GM21619 (cell line): ENCODE results near the gene PSMD8.
"Not testable (repeated sequence)": the region's sequence is repeated elsewhere in the genome, so short reads cannot be mapped to it uniquely, and the experiment has no call there.

Experiments
- ATAC-seq: cut with Tn5 transposase; IDR thresholded peaks from one replicate; pipeline ENCODE4 v1.9.1; 2021; ENCODE audit not compliant: unreplicated experiment

The PSMD8 gene

DNA sequence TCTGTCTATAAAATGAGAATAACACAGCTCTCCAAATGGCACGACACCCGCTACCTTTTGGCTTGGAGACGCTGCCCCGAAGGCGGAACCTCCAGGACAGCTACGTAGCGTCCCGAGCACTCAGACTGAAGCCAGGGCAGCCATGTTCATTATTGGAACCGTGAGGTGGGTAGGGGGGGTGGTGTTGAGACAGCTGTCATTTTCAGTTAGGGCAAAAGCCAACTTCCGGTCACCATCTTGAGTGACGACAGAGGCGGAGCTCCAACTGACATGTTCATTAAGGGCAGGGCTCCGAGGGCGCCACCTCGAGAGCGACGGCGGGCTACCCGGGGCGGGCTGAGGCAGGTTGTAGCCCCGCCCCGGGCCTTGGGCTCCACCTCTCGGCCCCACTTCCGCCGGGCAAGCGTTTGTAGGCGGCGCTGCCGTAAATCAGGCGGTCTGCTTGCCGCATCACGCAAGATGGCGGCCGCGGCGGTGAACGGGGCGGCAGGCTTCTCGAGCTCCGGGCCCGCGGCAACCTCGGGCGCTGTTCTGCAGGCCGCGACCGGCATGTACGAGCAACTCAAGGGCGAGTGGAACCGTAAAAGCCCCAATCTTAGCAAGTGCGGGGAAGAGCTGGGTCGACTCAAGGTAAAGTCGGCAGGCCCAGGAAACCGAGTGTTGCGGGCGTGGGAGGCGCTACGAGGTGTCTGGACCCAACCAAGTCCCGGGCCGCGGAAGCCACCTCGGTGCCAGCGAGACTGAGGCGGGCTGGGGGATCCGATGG lies at the start of gene PSMD8:
TSS of gene PSMD8 (plus strand) at position 240 of the 766 bp plus-strand sequence. CDS start at position 271, 31 bp downstream.
- ATAC-seq, result peak; percentile 89

DNA sequence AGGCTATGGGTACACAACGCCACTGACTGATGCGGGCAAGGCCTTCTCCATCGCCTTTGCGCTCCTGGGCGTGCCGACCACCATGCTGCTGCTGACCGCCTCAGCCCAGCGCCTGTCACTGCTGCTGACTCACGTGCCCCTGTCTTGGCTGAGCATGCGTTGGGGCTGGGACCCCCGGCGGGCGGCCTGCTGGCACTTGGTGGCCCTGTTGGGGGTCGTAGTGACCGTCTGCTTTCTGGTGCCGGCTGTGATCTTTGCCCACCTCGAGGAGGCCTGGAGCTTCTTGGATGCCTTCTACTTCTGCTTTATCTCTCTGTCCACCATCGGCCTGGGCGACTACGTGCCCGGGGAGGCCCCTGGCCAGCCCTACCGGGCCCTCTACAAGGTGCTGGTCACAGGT lies 47.8 kb upstream of the PSMD8 start:
- ATAC-seq, result no peak

DNA sequence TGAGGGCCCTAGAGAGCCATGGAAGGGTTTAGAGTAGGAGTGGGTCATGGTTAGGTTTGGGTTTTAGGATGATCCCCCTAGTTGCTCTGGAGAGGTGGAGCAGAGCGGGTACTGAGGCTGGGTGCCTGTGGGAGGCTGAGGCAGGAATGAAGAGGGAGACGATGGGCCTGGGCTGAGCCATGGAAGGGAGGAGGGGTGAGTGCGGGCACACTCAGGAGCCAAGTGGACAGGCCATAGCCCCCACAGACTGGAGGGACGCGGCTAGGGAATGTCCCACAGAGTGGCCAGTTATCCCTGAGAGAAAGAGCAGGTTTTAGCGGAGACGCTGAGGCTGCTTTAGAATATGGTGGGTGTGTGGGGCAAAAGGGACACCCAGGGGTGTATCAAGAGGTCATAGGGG lies 44.7 kb upstream of the PSMD8 start:
- ATAC-seq, result no peak

DNA sequence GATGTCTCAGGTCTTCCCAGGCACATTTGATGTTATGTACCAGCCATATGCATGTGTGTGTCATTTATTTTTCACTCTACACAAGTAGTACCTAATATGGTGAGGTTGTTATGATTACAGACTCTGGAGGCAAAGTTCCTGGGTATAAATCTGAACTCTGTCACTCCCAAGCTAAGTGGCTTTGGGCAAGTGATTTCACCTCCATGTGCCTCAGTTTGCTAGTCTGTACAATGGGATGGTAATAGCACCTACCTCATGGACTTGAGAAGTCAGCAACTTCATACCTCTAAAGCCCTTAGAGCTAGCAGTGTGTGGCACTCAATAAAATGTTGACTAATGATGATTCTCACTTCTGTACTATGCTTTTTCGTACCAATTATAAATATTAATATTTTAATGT lies 42.6 kb upstream of the PSMD8 start:
- no peak for ATAC-seq

DNA sequence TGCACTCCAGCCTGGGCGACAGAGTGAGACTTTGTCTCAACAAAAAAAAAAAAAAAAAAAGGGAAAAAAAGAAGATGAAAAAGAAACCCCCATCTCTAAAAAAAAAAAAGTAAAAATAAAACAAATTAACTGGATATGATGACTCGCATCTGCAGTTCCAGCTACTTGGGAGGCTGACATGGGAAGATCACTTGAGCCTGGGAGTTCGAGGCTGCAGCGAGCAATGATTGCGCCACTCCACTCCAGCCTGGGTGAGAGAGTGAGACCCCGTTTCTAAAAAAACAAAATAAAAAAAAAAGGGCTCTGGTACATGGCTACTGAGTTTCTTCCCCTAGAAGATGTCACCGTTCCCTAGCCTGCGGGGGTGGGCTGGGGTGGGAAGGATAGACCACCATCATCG lies 41.1 kb upstream of the PSMD8 start:
- no peak for ATAC-seq

DNA sequence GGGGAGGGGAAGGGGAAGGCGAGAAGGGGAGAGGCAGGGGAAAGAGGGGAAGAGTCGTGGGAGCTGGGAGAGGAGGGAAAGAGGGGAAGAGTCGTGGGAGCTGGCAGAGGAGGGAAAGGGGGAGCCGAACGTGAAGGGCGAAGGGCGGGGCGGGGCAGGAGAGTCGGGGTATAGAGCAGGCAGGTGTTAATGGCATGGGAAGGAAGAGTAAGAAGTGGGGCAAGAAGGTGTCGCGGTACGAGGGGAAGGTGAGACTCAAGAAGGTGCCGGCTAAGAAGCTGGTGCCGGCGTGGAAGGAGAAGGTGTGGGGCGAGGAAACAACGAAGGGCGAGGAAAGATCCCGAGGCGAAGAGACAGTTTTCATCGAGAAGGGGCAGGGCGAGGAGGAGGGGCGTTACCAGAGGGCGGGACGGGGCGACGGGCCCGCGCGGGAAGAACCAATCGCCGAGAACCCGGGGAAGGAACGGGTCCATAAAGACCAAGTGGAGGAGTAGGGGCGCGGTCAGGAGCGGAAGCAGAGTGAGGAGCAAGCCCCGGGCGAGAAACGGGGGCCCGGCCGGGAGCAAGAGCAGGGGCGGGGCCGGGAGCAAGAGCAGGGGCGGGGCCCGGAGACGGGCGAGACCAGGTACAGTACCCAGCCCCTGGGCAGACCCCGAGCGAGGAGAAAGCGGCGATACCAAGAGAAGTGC lies 38.3 kb upstream of the PSMD8 start:
- ATAC-seq, result peak; percentile 63

DNA sequence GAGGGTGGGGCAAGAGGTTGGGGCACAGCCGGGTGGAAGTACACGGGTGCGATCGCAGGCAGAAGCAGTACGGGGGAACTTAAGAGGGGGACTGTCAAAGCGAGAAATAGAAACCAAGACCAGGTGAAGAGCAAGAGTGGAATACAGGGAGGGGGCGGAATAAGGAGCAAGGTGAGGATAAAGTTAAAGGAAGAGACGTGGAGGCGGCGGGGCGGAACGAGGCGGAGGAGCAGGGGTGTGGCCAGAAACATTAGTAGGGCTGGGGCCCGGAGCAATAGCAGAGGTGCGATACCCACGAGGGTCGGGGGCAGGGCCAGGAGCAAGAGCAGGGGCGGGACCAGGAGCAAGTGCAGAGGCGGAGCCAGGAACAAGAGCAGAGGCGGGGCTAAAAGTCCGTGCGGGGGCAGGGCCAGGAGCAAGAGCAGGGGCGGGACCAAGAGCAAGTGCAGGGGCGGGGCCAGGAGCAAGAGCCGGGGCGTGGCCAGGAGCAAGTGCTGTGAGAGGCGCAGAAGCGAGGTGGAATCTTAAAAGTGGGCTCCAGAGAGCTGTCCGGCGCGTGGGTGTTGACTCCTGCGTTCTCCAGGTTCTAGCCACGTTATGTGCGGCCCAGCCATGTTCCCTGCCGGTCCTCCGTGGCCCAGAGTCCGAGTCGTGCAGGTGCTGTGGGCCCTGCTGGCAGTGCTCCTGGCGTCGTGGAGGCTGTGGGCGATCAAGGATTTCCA lies 37.6 kb upstream of the PSMD8 start:
- peak; percentile 32 for ATAC-seq

DNA sequence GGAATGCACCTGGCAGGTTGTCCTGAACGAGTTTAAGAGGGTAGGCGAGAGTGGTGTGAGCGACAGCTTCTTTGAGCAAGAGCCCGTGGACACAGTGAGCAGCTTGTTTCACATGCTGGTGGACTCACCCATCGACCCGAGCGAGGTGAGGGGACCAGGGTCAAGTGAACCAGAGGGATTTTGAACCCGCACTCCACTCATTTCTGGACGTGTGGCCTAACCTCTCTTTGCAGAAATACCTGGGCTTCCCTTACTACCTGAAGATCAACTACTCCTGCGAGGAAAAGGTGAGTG lies 37.1 kb upstream of the PSMD8 start:
- ATAC-seq, result no peak

DNA sequence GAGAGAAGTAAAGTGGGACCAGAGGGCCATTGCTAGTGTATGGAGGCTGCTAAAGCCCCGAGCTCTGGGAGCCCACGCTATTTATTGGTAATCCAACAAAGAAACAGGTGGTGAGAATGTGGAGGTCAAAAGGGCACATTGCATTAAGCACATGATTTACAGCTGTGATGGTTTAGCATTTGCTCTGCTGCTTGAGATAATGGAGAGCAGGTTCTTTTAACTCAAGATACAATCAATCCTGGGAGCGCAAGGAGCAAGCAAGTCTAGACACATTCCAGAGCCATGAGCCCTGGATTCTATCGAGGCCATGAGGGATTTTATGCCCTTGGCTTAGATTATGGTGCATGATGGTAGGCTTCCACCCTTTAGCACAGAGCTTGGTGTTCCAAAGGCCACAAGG lies 35.4 kb upstream of the PSMD8 start:
- ATAC-seq, result not testable (repeated sequence)

DNA sequence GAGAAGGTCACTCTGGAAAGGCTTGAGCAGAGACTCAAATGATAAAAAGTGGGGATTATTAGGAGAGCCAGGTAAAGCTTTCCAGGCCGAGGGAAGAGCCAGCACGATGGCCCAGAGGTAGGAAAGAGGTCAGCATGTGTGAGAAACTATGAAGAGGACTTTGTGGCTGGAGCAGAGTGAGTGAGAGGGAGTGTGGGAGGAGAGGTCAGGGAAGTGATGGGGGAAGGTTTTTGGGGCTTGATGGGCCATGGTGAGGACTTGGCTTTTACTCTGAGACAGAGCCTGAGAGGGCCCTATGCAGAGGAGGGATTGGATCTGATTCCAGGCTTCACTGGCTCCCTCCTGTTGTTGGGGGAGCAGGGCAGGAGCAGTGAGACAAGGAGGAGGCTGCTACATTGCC lies 33.4 kb upstream of the PSMD8 start:
- ATAC-seq, result no peak

DNA sequence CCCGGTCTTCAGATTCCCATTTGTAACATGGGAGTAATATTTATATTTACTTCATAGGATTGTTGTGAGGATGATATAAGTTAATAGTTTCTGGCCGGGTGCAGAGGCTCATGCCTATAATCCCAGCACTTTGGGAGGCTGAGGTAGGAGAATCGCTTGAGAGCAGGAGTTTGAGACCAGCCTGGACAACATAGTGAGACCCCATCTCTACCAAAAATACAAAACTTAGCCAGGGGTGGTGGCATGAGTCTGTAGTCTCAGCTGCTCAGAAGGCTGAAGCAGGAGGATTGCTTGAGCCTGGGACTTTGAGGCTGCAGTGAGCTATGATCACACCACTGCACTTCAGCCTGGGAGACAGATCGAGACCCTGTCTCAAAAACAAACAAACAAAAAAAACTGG lies 27.5 kb upstream of the PSMD8 start:
- no peak for ATAC-seq

DNA sequence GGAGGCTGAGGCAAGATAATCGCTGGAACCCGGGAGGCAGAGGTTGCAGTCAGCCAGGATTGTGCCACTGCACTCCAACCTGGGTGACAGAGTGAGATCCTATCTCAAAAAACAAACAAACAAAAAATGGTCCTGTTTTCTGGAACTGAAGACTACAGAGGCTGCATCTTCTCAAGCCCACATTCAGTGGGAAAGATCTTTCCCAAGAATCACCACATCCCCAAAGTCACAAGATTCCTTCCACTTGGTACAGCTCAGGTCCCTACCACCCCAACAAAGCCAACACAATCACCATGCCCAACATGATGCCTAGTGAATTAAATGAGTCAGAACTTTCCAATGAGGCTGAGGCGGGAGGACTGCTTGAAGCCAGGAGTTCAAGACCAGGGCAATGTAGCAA lies 23.5 kb upstream of the PSMD8 start:
- no peak for ATAC-seq

DNA sequence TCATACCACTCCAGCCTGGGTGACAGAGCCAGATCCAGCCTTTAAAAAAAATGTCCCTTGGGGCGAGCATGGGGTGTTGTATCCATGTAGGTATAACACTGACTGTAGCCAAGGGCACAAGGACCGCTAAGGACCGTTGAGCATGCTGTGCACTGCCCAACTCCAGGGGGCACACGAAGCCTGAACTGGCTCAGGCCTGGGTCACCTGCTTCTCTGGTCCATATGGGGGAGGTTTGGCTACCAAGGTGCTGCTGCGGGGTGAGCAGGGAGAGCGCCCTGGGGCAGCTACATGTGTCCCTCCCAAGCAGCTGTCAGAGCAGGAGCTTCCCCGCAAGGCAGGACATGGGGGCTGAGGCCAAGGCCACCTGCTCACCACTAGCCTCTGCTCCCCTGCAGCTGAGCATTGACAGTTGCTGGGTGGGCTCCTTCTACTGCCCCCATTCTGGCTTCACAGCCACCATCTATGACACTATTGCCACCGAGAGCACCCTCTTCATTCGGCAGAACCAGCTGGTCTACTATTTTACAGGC lies 22.4 kb upstream of the PSMD8 start:
- no peak for ATAC-seq

DNA sequence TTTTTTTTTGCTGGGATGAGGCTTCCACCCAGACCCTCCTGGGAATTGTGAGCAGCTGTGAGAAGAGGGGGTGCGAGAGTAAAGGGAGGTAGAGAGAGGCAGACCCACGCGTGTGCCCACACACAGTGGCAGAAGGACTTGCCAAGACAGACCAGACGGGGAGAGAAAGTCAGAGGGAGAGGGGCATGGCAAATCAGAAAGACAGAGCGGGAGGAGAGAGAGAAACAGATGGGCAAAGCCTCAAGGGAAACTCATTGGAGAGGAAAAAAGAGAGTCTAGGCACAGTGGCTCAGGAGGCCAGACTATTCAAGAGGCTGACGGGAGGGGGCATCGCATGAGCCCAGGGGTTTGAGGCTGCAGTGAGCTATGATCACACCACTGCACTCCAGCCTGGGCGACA lies 21.8 kb upstream of the PSMD8 start:
- ATAC-seq, result no peak

DNA sequence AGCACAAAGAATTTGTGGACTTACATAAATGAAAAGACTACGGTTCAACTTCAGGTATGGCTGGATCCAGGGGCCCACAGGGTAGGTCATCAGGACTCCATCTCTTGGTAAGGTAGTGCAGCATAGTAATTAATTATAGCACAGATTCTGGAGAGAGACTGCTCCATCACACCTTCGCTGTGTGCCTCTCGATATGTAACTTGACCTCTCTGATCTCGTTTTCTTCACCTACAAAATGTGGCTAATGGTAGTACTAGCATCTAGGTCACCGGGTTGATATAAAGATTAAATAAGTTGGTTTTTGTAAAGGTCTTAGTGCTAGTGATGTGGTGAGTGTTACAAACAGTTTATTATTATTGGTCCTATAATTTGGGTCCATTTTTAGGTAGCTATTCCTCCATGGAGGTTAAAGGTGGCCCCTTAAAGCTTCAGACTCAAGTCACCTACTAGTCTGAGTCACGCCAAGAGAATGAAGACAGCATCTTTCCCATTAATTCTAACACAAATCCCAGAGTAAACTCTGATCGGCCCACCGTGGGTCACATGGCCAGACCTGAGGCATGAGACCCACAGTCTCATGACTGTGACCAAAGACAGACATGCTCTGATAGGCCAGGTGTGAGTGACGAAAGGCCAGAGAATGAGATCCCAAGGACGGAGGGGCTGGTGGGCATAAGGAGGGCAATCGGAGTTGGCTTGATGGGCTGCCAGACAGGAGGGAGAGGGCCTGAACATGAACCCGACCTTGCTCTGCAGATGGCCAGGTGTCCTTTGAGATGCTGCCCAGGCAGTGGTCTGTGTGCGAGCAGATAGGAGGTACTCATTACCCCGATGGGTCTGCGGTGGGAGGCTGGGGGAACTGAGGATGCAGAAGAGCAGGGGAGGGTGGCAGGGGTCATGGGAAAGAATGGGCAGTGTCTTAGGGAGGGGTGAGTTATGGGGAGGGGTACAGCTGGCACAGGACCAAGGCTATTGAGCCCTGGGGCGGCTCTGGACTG lies 18.3 kb upstream of the PSMD8 start:
- ATAC-seq, result no peak

DNA sequence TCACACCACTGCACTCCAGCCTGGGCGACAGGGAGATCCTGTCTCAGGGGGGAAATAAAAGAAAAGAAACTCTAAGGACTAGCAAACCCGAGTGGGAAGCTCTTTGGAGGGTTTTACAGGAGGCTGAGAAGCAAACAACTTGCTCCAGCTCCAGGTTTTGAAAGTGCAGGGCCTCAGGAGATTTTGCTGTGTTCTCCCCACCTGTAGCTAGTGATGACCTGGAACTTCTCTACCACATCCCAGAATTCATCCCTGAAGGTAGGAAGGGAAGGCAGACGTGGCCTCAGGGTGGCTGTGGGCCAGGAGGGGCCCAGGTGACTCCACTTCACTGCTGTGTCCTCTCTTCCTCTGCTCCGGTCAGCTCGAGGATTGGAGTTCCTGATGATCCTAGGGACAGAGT lies 16.3 kb upstream of the PSMD8 start:
- ATAC-seq, result no peak

DNA sequence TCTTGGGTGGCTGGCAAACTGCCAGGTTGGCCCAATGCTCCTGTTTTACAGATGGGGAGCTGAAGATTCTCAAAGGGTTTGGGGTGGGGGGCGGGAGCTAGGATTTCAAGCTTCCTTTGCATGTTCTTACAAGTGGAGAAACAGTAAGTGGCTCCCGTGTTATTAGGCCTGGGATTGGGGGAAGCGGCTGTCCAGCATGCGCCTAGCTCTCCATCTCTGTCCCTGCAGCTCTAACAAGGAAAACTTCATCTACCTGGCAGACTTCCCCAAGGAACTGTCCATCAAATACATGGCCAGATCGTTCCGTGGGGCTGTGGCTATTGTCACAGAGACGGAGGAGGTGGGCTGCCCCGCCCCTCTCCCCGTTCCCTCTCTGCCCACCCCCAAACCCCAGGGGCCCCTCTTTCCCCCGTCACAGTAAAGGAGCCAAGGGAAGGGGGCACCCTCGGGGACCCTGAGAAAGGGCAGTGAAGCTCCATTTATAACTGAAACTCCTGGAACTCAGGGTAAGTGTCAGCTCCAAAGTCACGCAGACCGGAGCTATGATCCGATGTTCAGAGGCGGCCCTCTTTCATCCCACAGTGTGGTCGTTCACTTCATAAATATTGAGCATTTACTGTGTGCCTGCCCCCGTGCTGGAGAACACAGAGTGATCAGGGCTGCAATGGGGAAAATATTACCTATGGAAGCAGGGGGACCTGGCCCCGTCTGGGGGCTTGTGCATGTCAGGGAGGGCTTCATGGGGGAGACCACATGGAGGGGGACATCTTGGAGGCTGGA lies 14.9 kb upstream of the PSMD8 start:
- ATAC-seq, result no peak

DNA sequence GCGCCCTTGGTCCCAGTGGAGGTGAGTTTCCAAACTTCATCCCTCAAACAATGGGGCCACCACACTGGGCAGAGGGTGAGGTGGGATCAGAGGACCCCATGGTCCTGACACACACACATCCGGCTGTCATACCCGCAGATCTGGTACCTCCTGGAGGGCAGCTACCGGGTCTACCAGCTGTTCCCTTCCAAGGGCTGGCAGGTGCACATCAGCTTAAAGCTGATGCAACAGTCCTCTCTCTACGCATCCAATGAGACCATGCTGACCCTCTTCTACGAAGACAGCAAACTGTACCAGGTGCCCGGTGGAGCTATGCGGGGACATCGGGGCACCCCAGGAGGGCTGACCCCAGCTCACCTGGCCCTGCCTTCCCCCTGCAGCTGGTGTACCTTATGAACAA lies 14.0 kb upstream of the PSMD8 start:
- ATAC-seq, result no peak

DNA sequence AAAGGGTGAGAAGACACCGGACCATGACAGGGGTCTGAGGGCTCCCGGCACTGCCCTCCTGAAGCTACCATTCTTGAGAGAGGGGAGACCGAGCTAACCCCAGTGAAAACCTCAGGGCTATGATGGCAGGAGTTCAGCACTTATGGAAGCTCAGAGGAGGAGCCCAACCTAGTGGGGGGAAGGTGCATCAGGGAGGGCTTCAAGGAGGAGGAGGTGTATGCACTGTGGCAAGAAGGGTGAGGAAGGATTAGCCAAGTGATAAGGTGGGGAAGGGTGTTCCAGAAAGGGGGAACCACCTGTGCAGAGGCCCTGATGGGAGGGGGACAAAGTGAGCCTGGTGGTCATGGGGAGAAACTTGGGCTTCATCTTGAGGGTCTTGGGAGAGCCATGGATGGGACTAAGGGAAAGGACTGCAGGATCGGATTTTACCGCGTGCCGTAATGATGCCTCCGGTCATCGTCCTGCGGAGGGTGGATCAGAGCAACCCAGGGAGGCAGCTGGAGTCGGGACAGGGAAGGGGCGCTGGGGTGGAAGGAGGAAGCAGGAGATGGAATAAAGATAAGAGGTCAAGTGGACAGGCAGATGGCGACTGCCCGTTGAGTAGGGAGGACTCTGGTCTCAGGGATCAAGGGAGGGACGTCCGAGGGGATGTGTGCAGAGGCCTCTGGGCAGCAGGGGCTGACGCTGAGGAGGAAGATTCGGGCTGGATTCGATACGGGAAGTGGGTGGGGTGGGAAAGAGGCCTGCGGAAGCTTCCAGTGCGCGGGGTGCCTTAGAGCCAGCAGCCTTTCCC lies 13.3 kb upstream of the PSMD8 start:
- ATAC-seq, result no peak
